Tibial artery (tissue), 4 donors: ENCODE results near the gene EIF5B.

Experiments
- DNase-seq, 2 donors: peaks; one replicate each; pipeline ENCODE4 v3.0.0-alpha.2; 2019
- H3K27ac ChIP-seq, 2 donors: fragments of 200-600 bp; sonication (generic) in 1 of 2; 1 replicate in 1 of 2; 2 replicates in 1 of 2; pipeline ENCODE4 v1.5.1; 2018 to 2019; ENCODE audit warnings: mild to moderate bottlenecking in 1 of 2
- H3K27me3 ChIP-seq, 2 donors: fragments of 200-600 bp; sonication (generic) in 1 of 2; one replicate each; pipeline versions ENCODE4 v1.5.1 to v1.6.0; 2016 to 2019
- H3K36me3 ChIP-seq, 3 donors: fragments of 200-600 bp; sonication (generic) in 2 of 3; one replicate each; pipeline ENCODE4 v1.5.1; 2016 to 2019; ENCODE audit warnings: mild to moderate bottlenecking in 2 of 3
- H3K4me1 ChIP-seq, 4 donors: fragments of 200-600 bp; sonication (generic) in 2 of 4; 1 replicate in 3 of 4; 2 replicates in 1 of 4; pipeline ENCODE4 v1.5.1; 2016 to 2019
- H3K4me3 ChIP-seq, 2 donors: fragments of 200-600 bp; sonication (generic) in 1 of 2; 1 replicate in 1 of 2; 2 replicates in 1 of 2; pipeline ENCODE4 v1.5.1; 2018 to 2019; ENCODE audit warnings: mild to moderate bottlenecking in 2 of 2
- H3K9me3 ChIP-seq, 3 donors: fragments of 200-600 bp; sonication (generic) in 1 of 3; one replicate each; pipeline ENCODE4 v1.5.1; 2016 to 2019
- CTCF ChIP-seq, 2 experiments: fragments of 200-600 bp in 1 of 2; fragments of 450-650 bp in 1 of 2; IDR thresholded peaks; one replicate each; pipeline ENCODE4 v1.5.1; 2017 to 2019; ENCODE audit warnings: antibody characterized with exemption in 2 of 2, mild to moderate bottlenecking in 1 of 2, moderate library complexity in 1 of 2
- intact Hi-C: fragments of 100-400 bp; cut with DNase I; formaldehyde crosslinking; loops from one replicate; pipeline ENCODE4 v1.15.0; 2023; ENCODE audit warnings: low total_unique reads

The EIF5B gene

GRCh38 chr2:99424371-99424770 lies 87.2 kb downstream of the EIF5B start:
- H3K27ac ChIP-seq: no peak overlapping the region
- H3K4me1 ChIP-seq: peaks cover 0 to 17% (median 0%) of the 10 kb centered on the region in 4 donors
- H3K27me3 ChIP-seq: no peaks in the 10 kb centered on the region
- H3K9me3 ChIP-seq: no peaks in the 10 kb centered on the region
- intact Hi-C loops: no loop called here
- H3K4me3 ChIP-seq: no peak overlapping the region
- DNase-seq: no peak
- no peak for TF ChIP-seq CTCF (IDR thresholded peaks at IDR 0.05)
- peaks cover 27 to 84% (median 61%) of the 10 kb centered on the region in 3 donors for H3K36me3 ChIP-seq

GRCh38 chr2:99425022-99425421 lies 87.8 kb downstream of the EIF5B start:
- DNase-seq: no peak
- Histone ChIP-seq H3K27me3 (no peaks in the 10 kb centered on the region), H3K4me1 (peaks cover 0 to 17% (median 0%) of the 10 kb centered on the region in 4 donors), H3K4me3 (no peak overlapping the region), H3K27ac (no peak overlapping the region), H3K9me3 (no peaks in the 10 kb centered on the region), H3K36me3 (peaks cover 27 to 77% (median 58%) of the 10 kb centered on the region in 3 donors)
- no peak for TF ChIP-seq CTCF (IDR thresholded peaks at IDR 0.05)
- intact Hi-C loops: no loop called here

GRCh38 chr2:99430614-99431291 lies 93.6 kb downstream of the EIF5B start:
- TF ChIP-seq CTCF (IDR thresholded peaks at IDR 0.05): no peak
- H3K4me1 ChIP-seq: peaks cover 0 to 15% (median 6%) of the 10 kb centered on the region in 4 donors
- no peaks in the 10 kb centered on the region for H3K9me3 ChIP-seq
- intact Hi-C loops: no loop called here
- peak overlapping the region; percentile 10 to 11 for H3K27ac ChIP-seq
- DNase-seq: no peak
- H3K4me3 ChIP-seq: no peak overlapping the region
- H3K36me3 ChIP-seq: peaks cover 0 to 44% (median 29%) of the 10 kb centered on the region in 3 donors
- no peaks in the 10 kb centered on the region for H3K27me3 ChIP-seq

- Histone ChIP-seq H3K4me3 (no peak overlapping the region), H3K27me3 (no peaks in the 10 kb centered on the region), H3K36me3 (peaks cover 0 to 34% (median 21%) of the 10 kb centered on the region in 3 donors), H3K27ac (peak overlapping the region in 1 of 2 donors; percentile 10), H3K9me3 (no peaks in the 10 kb centered on the region), H3K4me1 (peaks cover 0 to 15% (median 6%) of the 10 kb centered on the region in 4 donors)
- no peak for TF ChIP-seq CTCF (IDR thresholded peaks at IDR 0.05)
- intact Hi-C loops: no loop called here
- no peak for DNase-seq
Observed at GRCh38 chr2:99431587-99432275, 94.5 kb downstream of the EIF5B start.

- H3K9me3 ChIP-seq: no peaks in the 10 kb centered on the region
- H3K4me3 ChIP-seq: no peak overlapping the region
- H3K36me3 ChIP-seq: peaks cover 6 to 36% (median 21%) of the 10 kb centered on the region in 3 donors
- no peak for DNase-seq
- peaks cover 0 to 15% (median 6%) of the 10 kb centered on the region in 4 donors for H3K4me1 ChIP-seq
- TF ChIP-seq CTCF (IDR thresholded peaks at IDR 0.05): no peak
- no peaks in the 10 kb centered on the region for H3K27me3 ChIP-seq
- intact Hi-C loops: no loop called here
- no peak overlapping the region for H3K27ac ChIP-seq
Observed at GRCh38 chr2:99433340-99433739, 96.2 kb downstream of the EIF5B start.
